Uterine smooth muscle cell (primary cell): ENCODE measurements around the gene INHBA. TPM values are rescaled to one million over a fixed set of nuclear protein-coding genes. Genes with fewer than 3 reads are reported as not detected.

Experiments used
- total RNA-seq: library from RNA; depleted of rRNA; stranded (reverse); fragments of >200 nt; gene quantifications from 2 replicates; pipeline ENCODE4 v1.2.3, GENCODE V29; 2014

INHBA gene
- total RNA-seq = 18.2 and 20.0 TPM in 2 replicates

DNA sequence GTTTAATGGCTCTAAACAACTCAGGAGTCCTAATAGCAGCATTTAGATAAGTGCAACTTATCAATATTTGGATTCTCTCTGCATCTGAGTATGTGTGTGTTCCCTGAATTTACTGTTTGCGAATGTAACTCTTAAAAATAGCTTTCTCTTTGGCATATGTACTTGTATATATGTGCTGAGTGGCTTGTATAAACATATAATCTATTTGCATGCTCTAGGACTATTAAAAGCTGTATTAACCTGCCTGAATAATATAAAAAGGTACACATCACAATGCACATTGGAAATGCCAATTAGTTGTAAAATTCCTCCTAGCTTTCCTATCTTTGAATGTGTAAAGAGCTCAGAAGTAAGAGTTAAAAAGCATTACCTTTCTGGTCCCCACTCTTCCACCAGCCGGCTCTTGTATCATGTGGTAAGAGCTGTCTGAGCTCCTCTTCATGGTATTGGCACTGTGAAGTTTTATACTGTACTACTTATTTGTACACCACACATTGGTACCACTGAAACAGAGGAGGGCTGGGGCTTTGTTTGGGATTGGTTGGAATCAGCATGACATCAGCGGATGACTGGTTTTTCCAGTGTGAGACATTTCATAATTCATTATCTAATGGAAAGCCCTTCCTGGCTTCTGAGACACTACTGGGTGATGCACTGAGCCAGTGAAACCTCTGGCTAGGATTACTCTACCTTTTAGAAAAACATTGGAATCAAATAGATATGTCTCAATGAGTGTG lies at the start of gene INHBA:
Gene INHBA, minus strand, starts transcription at position 456 of the 737 bp plus-strand sequence. CDS start 2,716 bp downstream, outside the sequence.

